ENCODE data around the gene NEMP1. TPM values are rescaled to one million over a fixed set of nuclear protein-coding genes. Genes with fewer than 3 reads are reported as not detected.
"Not testable (repeated sequence)": the region's sequence is repeated elsewhere in the genome, so short reads cannot be mapped to it uniquely, and the experiment has no call there.

NEMP1 gene
- total RNA-seq (2014; rRNA removed; shearing (Covaris generic)): 27.9 and 30.4 TPM in 2 replicates

GRCh38 chr12:57078519-57079404, at the start of gene NEMP1:
Gene NEMP1, minus strand, starts transcription at chr12:57078791. Its CDS starts 46 bp downstream, at chr12:57078745.
- DNase-seq (ENCODE audit: low read depth): peak; percentile 100

DNA sequence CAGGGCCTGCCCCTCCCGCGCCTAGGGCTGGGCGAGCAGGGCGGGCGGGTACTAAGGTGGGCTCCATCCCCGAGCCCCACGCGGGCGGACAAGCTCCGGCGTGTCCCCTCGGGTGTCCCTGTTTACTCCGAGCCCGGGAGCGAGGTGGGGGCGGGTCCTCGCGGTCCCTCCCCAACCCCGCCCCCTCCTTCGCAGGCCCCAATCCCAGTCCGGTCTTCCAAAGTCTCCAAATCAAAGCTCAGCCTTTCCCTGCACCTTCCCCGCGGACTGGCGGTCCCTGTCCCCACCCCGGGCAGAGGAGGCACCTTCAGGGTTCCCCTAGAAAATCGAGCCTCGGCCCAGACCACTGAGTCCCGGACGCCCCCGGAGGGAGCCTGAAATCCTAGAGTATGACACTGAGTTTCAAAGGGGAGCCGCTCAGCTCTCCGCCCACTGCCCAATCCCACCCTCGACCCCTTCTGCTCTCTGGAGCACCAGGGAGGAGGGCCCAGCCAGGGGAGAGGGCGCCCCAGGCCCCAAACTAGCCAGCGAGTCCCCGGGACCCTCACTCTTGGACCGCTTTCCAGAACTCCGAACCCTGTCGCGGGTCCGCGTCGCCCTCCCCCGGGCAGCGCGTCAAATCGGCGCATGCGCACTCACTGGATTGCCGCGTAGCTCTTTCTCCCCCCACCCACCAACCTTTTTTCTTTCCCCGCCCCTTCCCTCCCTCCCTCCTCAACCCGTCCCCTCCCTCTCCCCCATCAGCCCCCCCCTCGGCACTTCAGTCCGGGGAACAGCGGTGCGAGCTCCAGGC, 49.3 kb upstream of the NEMP1 start, which contains the start of gene LRP1:
Gene LRP1, plus strand, starts transcription at position 758 of the 793 bp plus-strand sequence. CDS start 482 bp downstream, outside the sequence.
- peak; percentile 82 for DNase-seq (ENCODE audit: low read depth)

DNA sequence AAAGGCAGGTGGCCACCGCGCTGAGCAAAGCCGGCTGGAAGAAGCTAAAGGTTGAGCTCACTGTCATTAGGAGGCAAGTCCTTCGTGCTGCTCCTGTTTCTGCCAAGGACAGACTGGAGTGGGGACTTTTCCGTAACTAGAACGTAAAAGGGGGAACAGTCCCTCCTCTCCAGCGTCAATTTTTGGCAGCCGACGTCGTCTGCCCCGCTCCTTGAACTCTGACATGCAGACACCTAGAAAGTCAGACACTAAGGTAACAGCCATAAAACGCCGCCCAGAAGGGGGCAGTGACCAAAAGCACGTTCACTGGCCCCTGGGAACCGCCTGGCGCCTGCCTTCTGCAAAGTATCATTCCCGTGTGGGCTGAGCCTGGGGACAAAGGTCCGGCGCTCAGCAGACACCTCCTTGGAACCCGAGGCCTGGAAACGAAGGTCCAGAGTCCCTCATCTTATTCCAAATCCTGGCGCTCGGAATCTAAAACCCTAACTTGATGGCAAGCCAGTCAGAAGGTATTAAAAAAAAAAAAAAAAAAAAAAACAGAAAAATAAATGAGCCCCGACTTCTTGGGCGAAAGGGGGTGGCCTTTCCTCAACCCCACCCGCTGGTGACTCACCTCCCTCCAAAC, 48.6 kb upstream of the NEMP1 start:
- peak; percentile 63 for DNase-seq (ENCODE audit: low read depth)

GRCh38 chr12:57126561-57126960, 48.0 kb upstream of the NEMP1 start:
- no peak for DNase-seq (ENCODE audit: low read depth)

GRCh38 chr12:57126061-57126460, 47.5 kb upstream of the NEMP1 start:
- no peak for DNase-seq (ENCODE audit: low read depth)

DNA sequence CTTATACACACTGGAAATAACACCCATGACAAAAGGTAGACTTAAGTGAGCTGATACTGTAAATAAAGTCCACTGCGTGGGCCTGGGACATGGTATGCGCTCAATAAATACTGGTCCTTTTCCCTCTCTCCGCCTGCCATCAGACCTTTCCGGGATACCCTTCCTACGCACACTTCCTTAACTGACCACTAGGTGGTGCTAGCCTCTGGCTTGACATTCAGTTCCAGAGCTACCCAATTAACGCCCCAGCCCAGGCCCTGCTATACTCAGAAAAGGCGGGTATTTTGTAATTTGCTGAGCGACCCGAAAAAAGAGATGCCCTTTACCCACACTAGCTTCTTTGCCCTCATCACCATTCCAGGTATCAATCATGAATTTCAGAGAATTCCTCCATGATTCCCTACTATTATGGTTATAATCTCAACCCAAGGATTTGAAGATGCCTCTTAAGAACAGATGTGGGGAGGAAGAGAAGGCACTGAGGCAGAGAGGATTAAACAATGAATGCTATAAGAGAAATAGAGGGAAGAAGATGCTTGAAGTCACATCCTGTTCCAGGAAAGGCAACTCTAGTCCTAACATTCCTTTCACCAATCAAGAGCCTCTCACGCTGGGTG, 45.8 kb upstream of the NEMP1 start:
- DNase-seq (ENCODE audit: low read depth): peak; percentile 69

GRCh38 chr12:57123813-57124212, 45.2 kb upstream of the NEMP1 start:
- DNase-seq (ENCODE audit: low read depth): no peak

DNA sequence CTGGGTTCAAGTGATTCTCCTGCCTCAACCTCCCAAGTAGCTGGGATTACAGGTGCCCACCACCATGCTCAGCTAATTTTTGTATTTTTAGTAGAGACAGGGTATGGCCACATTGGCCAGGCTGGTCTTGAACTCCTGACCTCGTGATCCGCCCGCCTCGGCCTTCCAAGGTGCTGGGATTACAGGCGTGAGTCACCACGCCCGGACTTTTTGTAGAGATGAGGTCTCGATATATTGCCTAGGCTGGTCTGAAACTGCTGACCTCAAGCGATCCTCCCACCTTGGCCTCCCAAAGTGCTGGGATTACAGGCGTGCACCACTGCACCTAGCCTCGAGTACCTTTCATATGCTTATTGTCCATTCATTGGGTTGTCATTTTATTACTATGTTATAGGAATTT, 42.1 kb upstream of the NEMP1 start:
- DNase-seq (ENCODE audit: low read depth): not testable (repeated sequence)

DNA sequence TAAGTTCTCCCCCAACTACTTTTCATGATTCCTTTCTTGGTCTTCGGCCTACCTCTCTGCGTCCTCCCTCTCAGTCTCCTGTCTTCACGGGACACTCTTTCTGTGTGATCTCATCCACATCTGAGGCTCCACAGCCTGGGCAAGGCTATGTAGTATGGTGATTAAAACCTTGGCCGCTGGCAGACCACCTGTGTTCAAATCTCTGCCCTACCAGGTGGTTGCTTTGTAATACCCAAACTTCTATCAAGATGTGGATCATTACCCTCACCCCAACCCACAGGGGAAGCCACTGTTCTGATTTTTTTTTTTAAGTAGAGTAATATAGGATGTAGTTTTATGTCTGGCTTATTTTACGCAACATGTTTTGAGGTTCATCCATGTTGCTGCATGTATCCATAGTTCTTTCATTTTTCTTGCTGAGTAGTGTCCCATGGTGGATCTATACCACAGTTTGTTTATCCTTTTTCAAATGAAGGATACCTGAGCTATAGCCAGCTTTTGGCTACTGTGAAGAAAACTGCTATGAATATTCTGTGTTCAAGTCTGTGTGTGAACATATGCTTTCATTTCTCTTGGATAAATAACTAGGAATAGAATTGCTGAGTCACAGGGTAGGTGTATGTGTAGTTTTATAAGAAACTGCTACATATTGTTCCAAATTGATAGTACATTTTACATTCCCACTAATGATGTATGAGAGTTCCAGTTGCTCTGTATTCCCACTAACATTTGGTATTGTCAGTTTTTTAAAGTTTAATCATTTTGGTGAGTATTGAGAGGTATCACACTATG, 40.9 kb upstream of the NEMP1 start:
- no peak for DNase-seq (ENCODE audit: low read depth)

GRCh38 chr12:57118711-57119271, 40.2 kb upstream of the NEMP1 start:
- DNase-seq (ENCODE audit: low read depth): peak; percentile 93

DNA sequence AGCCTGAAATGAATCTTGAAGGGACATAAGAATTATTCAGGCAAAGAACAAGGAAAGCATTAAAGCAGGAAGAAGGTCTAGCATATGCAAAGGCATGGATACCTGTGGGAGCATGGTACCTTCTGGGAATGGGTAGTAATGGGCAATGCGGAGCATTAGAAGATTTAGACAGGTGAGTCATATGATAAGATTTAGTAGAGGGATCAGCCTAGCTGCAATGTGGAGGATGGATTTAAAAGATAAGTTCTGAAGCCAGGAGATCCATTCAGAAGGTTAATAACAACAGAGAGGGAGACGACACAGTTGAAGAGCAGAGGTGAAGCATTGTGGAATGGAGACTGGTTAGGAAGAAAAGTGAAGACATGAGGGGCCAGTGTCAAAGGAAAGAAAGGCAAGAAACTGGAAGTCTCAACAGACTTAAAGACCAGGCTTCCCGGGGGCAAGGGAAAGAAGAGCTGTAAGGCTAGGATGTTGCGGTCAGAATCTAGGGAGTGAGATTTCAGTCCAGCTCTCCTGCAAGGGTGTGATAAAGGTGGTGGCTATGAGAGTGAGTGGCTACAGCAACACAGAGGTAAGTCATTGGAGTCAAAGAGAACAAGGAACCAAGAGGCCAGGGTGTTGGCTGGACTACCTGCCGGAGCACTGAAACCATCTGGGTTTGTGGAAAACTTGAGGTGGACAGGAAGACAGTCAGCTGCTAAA, 38.1 kb upstream of the NEMP1 start:
- no peak for DNase-seq (ENCODE audit: low read depth)

DNA sequence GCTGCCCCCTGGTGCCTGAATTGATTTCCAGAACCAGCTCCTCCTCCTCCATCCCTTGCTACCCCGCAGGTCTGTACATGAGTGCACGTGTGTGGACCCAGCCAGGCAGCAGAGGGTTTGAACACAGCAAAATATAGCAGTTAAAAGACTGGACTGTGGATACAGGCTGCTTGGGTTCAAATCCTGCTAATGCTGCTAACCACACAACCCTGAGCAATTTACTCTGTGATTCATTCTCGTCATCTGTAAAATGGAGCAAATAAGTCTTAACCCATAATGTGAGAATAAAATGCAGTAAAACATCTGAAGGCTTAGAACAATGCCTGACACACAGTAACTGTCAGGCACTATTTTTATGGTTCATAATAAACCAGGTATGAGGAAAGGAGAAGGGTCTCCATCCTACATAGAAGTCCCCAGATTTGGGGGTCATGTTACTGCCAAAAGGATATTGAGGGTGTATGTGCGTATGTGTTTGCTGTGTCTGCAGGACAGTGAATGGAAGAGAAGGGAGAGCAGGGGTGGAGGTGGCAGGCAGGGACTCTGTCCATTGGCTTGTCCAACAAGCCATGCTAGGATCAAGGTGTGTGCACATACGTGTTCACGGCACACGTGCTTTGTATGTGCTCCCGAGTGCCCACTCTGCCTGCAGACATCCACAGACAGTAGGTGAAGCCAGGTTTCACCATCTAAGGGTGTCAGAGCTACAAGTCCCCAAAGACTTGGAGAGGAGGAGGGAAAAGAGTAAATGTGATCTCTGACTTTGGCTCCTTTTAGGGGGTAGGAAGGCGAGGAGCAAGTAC, 34.1 kb upstream of the NEMP1 start:
- no peak for DNase-seq (ENCODE audit: low read depth)

DNA sequence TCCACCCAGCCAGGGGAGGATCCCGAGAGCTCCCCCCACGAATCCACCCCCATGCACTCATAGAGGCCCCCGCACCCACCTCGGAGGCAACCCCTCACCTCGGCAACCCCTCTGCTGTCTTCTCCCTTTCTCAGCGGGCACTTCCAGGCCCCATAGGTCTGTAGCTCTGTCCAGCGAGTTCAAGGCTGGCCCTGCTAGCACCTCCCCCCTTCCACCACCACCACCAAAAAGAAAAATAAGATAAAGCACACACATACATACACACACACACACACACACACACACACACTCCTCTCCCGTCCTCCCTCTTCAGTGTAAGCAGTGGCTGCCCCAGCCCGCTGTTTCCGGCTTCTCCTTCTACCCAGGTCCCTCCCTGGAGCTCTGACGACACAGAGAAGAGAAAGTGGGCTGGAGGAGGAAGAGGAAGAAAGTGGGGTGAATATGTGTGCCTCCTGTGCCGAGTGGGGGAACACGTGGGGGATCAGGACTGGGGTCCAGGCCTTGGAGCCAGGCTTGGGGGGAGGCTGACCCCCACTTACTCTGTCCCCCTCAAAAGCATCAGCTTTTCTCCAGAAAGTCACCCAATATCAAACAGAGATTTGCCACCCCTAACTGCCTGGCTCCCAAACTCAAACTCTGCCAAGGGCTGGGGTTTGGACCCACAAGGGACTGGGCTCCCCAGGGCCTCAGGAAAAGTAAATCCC, 32.6 kb upstream of the NEMP1 start, which contains the start of gene STAT6:
Gene STAT6, minus strand, starts transcription at position 332 of the 704 bp plus-strand sequence. CDS start 3,084 bp downstream, outside the sequence.
- DNase-seq (ENCODE audit: low read depth): peak; percentile 82

DNA sequence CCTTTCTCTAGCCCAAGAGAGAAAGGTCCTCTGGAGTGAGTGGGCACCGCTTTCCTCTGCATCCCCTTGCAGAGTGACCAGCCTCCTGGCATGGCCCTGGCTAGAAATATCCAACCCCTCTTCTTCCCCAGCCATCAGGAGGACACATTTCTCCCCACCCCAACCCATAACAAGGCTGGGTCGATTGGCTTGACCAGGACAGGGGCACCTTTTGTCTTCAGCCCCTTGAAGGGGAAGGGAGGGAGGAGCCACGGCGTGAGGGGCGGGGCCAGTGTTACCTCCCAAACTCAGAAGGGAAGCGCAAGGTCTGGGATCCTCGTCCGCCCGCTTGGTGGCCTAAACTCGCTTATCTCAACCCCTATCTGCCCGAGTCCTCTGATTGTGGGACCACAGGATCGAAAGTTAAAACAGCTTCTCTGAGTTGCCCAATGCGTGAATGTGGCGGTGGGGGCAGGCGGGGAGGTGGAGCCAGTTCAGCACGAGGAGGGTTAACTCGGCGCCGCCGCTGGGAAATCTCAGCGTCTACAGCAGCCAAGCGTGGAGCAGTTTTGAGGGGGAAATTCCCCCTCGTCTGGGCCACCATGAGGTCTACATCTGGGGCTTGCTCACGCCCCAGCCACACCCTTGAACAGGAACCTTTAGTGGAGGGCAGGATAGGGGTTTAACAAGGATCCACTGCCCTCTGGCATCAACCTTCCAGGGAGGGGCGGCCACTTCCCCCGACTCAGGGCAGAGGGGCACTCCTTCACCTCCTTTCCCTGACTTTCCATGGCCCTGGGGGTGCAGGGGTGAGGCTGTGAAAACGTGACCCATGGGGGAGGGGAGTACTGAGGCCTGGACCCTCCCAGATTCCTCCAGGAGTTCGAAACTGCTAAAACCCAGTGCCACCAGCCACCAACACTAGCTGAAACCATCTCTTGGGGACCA, 31.8 kb upstream of the NEMP1 start:
- peak; percentile 75 for DNase-seq (ENCODE audit: low read depth)

- DNase-seq (ENCODE audit: low read depth): no peak
Observed at GRCh38 chr12:57109207-57110103, 30.9 kb upstream of the NEMP1 start.

Data from RPMI7951 (cell line).